ENCODE measurements around the gene CCDC91. TPM values are rescaled to one million over a fixed set of nuclear protein-coding genes. Genes with fewer than 3 reads are reported as not detected.
"Not testable (repeated sequence)": the region's sequence is repeated elsewhere in the genome, so short reads cannot be mapped to it uniquely, and the experiment has no call there.

CCDC91 gene
- polyA plus RNA-seq, 1 donor, result 20.6 TPM

- DNase-seq (ENCODE audit: low read depth), result no peak
Measured at GRCh38 chr12:28367326-28367725, 177.1 kb downstream of the CCDC91 start.

- DNase-seq (ENCODE audit: low read depth), result no peak
Measured at GRCh38 chr12:28367993-28368392, 177.7 kb downstream of the CCDC91 start.

- no peak for DNase-seq (ENCODE audit: low read depth)
Measured at GRCh38 chr12:28369483-28369882, 179.2 kb downstream of the CCDC91 start.

- no peak for DNase-seq (ENCODE audit: low read depth)
Measured at GRCh38 chr12:28374556-28374955, 184.3 kb downstream of the CCDC91 start.

GRCh38 chr12:28378736-28379135, 188.5 kb downstream of the CCDC91 start:
- no peak for DNase-seq (ENCODE audit: low read depth)

- DNase-seq (ENCODE audit: low read depth), result not testable (repeated sequence)
Measured at GRCh38 chr12:28379779-28380178, 189.5 kb downstream of the CCDC91 start.

GRCh38 chr12:28383368-28383767, 193.1 kb downstream of the CCDC91 start:
- DNase-seq (ENCODE audit: low read depth), result no peak

GRCh38 chr12:28388879-28389278, 198.6 kb downstream of the CCDC91 start:
- no peak for DNase-seq (ENCODE audit: low read depth)

- no peak for DNase-seq (ENCODE audit: low read depth)
Measured at GRCh38 chr12:28390206-28390605, 199.9 kb downstream of the CCDC91 start.

- peak; percentile 74 for DNase-seq (ENCODE audit: low read depth)
Measured at GRCh38 chr12:28390761-28391385, 200.6 kb downstream of the CCDC91 start.

GRCh38 chr12:28409892-28410291, 219.6 kb downstream of the CCDC91 start:
- no peak for DNase-seq (ENCODE audit: low read depth)

- no peak for DNase-seq (ENCODE audit: low read depth)
Measured at GRCh38 chr12:28413460-28414109, 223.3 kb downstream of the CCDC91 start.

GRCh38 chr12:28415755-28416154, 225.5 kb downstream of the CCDC91 start:
- DNase-seq (ENCODE audit: low read depth), result no peak

- no peak for DNase-seq (ENCODE audit: low read depth)
Measured at GRCh38 chr12:28421374-28421773, 231.1 kb downstream of the CCDC91 start.

GRCh38 chr12:28424965-28425364, 234.7 kb downstream of the CCDC91 start:
- peak; percentile 14 for DNase-seq (ENCODE audit: low read depth)

GRCh38 chr12:28425526-28425925, 235.3 kb downstream of the CCDC91 start:
- DNase-seq (ENCODE audit: low read depth), result no peak

- DNase-seq (ENCODE audit: low read depth), result no peak
Measured at GRCh38 chr12:28427046-28427445, 236.8 kb downstream of the CCDC91 start.

GRCh38 chr12:28440081-28440608, 249.9 kb downstream of the CCDC91 start:
- DNase-seq (ENCODE audit: low read depth), result no peak

GRCh38 chr12:28442101-28442500, 251.8 kb downstream of the CCDC91 start:
- no peak for DNase-seq (ENCODE audit: low read depth)

GRCh38 chr12:28443337-28443736, 253.1 kb downstream of the CCDC91 start:
- DNase-seq (ENCODE audit: low read depth), result no peak

GRCh38 chr12:28446031-28446430, 255.8 kb downstream of the CCDC91 start:
- DNase-seq (ENCODE audit: low read depth), result no peak

GRCh38 chr12:28453686-28454085, 263.4 kb downstream of the CCDC91 start:
- DNase-seq (ENCODE audit: low read depth), result no peak

GRCh38 chr12:28456934-28457710, 266.9 kb downstream of the CCDC91 start:
- no peak for DNase-seq (ENCODE audit: low read depth)
